Measurements from ENCODE around the gene EVA1A.

EVA1A gene

GRCh38 chr2:75560768-75561565, at the start of gene EVA1A:
Gene EVA1A (minus strand): TSS chr2:75560939. CDS start chr2:75518140, 42,799 bp downstream.
- FAIRE-seq: no peak
- peak; percentile 60 for DNase-seq (ENCODE audit: insufficient read length, low spot score)

GRCh38 chr2:75609937-75610508, 49.3 kb upstream of the EVA1A start:
- DNase-seq (ENCODE audit: insufficient read length, low spot score) (no peak), FAIRE-seq (no peak)

GRCh38 chr2:75609334-75609689, 48.6 kb upstream of the EVA1A start:
- DNase-seq (ENCODE audit: insufficient read length, low spot score): no peak
- no peak for FAIRE-seq

- FAIRE-seq (no peak), DNase-seq (ENCODE audit: insufficient read length, low spot score) (peak; percentile 72)
These were observed 48.1 kb upstream of the EVA1A start for GRCh38 chr2:75608684-75609333.

- no peak for DNase-seq (ENCODE audit: insufficient read length, low spot score)
- no peak for FAIRE-seq
These were observed 47.4 kb upstream of the EVA1A start for GRCh38 chr2:75607988-75608683.

DNA sequence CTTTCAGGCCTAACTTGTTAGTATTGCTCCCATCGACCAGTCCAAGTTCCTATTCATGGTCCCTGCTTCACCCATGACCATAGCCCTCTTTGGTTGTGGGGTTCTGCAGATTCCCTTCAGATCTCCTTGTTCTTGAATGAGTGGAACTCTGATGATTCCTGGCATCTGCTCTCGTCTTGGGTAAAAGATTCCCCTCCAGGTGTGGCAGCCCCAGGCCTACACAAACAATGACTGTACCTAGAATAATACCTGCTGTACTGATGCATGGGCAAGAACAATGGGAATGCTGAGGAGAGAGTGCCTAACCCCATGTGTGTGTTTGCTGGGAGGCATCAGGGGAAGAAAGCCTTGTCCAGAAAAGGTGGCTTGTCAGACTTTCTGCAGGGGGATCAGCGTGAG, 46.7 kb upstream of the EVA1A start:
- FAIRE-seq: no peak
- DNase-seq (ENCODE audit: insufficient read length, low spot score): no peak

- peak; percentile 40 for FAIRE-seq
These were observed 46.1 kb upstream of the EVA1A start for GRCh38 chr2:75606761-75607399.

GRCh38 chr2:75605770-75606529, 45.2 kb upstream of the EVA1A start:
- peak; percentile 88 for FAIRE-seq
- peak; percentile 77 for DNase-seq (ENCODE audit: insufficient read length, low spot score)

More at GRCh38 chr2:75606761-75607399, 46.1 kb upstream of the EVA1A start:
- DNase-seq (ENCODE audit: insufficient read length, low spot score): no peak

GRCh38 chr2:75604484-75604883, 43.7 kb upstream of the EVA1A start:
- FAIRE-seq: no peak
- DNase-seq (ENCODE audit: insufficient read length, low spot score): no peak

- DNase-seq (ENCODE audit: insufficient read length, low spot score) (no peak), FAIRE-seq (peak; percentile 20)
These were observed 42.7 kb upstream of the EVA1A start for GRCh38 chr2:75603477-75603876.

GRCh38 chr2:75602724-75603342, 42.1 kb upstream of the EVA1A start:
- FAIRE-seq: peak; percentile 76

DNA sequence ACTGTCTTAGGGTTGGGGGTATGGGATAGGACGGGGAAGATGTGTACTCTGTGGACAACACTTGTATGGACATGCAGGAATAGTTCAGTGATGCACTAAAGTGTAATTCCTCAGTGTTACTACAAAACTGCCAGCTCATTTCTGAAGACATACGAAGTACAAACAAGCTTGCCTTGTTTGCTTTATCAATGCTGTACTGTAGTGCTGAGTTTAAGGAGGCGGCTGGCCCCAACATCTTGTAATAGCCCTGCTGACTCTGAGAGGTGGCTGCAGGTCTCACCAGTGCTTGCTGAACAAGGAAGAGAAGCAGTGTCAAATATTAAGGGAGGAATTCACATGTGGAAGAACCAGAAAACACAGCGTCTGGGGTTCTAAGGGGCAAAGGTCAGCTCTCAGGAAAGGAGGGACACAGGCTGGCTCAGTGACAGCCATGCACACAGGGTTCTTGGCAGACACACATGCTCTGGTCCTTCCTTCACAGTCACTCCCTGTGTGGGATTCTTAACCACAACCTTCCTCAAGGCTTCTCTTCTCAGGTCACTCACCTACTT, 39.8 kb upstream of the EVA1A start:
- FAIRE-seq (peak; percentile 51), DNase-seq (ENCODE audit: insufficient read length, low spot score) (no peak)

More at GRCh38 chr2:75602724-75603342, 42.1 kb upstream of the EVA1A start:
- DNase-seq (ENCODE audit: insufficient read length, low spot score): no peak

DNA sequence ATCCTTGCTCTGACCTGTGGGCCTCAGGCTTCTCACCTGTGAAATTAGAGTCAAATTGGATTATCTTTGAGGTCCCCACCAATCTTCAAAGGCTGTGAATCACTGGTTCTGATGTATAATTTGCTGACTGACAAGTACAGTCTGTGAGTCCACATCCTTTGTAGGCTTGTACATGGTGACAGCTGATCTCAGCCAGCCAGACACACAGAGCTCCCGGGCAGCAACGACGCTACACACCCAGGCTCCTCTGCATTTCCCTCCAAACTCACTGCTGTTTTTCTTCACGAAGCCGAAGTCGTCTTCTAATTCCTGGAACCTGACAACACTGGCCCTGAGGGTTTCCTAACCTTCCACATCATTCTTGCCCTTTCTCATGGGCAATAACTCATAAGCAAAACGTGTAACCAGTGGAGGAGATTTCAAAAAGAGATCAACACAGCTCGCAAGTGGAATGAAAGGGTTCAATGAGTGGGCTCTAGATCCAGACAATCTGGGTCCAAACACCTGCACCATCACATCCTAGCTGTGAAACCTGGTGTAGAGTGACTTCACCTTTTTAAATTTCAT, 37.9 kb upstream of the EVA1A start:
- FAIRE-seq: no peak
- no peak for DNase-seq (ENCODE audit: insufficient read length, low spot score)

- FAIRE-seq: no peak
These were observed 37.2 kb upstream of the EVA1A start for GRCh38 chr2:75597949-75598348.

DNA sequence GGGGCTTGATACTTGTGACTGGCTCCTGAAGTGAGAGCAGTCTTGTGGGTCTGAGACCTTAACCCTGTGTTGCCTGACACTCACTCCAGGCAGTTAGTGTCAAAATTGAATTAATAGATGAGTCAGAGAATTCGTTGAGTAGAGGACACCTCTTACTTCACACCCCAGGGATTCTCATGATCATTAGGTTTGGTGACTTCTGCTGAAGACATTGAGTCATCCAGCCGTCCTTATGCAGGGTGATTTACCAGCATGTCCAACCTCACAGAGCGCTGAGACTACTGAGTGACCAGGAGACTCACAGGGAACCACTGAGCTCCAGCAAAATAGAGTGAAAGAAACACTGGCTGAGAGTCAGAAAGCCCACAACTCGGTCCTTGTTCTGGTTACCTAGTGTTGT, 36.0 kb upstream of the EVA1A start:
- FAIRE-seq: no peak
- DNase-seq (ENCODE audit: insufficient read length, low spot score): no peak

More at GRCh38 chr2:75597949-75598348, 37.2 kb upstream of the EVA1A start:
- no peak for DNase-seq (ENCODE audit: insufficient read length, low spot score)

DNA sequence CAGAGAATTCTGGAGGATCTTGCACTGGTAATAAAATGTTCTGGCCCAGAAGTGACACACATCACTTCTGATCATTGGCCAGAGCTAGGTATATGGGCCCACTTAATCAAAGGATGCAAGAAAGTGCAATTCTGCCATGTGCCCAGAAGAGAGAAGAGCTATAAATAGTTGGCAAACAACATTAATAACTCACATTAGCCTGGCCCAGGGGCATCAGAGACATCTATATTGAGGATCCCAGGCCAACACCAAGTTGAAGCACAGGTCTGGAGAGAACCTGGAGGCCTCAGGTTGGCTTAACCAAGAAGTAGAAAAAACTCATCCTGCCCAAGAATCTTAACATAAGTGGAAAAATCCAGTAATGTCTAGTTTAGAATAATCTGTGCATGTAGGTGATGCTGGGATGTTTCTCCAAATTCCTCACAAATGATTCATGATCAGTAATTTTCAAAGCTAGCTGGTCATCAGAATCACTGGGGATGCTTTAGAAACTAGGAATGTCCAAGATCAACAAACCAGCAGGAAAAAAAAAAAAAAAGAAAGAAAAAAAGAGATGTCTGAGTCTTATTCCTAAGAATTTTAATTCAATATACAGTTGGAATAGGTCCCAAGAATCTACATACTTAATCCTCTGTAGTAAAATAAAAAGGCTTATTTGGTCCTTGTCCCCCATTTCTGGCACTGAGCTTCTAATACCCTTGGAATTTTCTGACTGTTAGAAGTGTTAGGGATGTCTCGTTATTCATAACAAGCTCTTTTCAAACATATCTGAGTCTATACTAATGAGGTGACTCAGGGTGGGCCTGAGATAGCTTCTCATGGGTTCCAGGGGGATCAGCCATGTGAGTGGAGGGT, 35.0 kb upstream of the EVA1A start:
- FAIRE-seq (no peak), DNase-seq (ENCODE audit: insufficient read length, low spot score) (peak; percentile 48)

- FAIRE-seq (no peak), DNase-seq (ENCODE audit: insufficient read length, low spot score) (no peak)
These were observed 33.9 kb upstream of the EVA1A start for GRCh38 chr2:75594596-75594995.

DNA sequence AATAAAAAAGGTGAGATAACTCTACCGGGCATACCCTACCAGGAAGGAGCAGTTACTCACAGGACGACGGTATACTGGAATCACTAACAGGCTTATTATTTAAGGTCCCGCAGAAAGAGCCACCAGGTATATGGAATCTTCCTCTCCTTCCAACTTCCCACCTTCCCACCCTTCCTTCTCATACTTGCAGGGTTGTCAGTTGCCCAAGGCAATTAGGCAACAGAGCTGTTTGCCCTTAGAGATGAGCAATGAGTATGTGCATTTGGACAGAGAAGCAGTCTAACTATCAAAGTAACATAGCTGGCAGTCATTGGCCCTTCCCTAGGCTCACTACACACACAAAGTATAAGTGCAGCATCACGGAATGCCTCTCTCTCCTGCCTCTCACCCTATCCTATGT, 32.1 kb upstream of the EVA1A start:
- DNase-seq (ENCODE audit: insufficient read length, low spot score) (no peak), FAIRE-seq (peak; percentile 40)
